Peyer's patch (tissue), 4 donors: Measurements from ENCODE around the gene AP5S1.

Source experiments
- POLR2A ChIP-seq, 2 donors: fragments of 450-650 bp; IDR thresholded peaks; one replicate each; pipeline ENCODE4 v1.5.1; 2017; ENCODE audit warnings: antibody characterized with exemption in 2 of 2, mild to moderate bottlenecking in 2 of 2, moderate library complexity in 2 of 2
- TF ChIP-seq, protein P1 (sequence below), 6 experiments: fragments of 450-650 bp in 4 of 6; fragments of 200-600 bp in 2 of 6; sonication (generic) in 1 of 6; IDR thresholded peaks; one replicate each; pipeline ENCODE4 v1.5.1; 2017 to 2019; ENCODE audit warnings: antibody characterized with exemption in 6 of 6, mild to moderate bottlenecking in 3 of 6, moderate library complexity in 1 of 6

DNA sequence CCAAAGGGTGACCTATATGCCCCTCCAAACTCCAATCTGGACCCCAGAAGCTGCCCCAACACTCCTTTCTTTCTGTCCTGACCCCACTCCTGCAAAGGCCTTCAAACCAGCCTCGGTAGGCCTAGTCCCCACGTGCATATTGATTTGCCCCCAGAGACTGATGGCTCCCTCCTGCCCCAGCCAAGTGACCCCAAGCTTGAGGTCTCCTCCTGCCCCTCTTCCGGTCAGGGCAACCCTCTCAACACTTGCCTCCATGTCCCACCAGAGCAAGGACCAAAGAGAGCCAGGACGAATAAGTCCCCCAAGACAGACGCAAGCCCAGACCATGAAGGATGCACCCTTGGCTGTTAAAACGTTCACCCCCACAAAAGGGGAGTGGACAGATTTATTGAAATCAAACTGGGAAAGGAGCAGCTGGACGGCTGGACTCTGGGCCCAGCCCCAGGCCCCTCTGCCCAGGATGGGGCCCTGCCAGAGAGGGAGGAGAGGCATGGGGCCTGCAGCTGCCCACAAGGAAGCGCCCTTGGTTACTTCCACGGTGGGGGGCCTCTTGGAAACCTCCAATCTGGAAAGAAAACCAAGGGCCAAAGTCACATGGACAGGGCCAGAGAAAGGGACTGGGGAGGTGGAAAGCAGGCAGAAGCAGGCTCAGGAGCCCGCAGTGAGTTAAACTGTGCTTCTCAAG lies 36.7 kb upstream of the AP5S1 start:
- TF ChIP-seq, protein P1, sequence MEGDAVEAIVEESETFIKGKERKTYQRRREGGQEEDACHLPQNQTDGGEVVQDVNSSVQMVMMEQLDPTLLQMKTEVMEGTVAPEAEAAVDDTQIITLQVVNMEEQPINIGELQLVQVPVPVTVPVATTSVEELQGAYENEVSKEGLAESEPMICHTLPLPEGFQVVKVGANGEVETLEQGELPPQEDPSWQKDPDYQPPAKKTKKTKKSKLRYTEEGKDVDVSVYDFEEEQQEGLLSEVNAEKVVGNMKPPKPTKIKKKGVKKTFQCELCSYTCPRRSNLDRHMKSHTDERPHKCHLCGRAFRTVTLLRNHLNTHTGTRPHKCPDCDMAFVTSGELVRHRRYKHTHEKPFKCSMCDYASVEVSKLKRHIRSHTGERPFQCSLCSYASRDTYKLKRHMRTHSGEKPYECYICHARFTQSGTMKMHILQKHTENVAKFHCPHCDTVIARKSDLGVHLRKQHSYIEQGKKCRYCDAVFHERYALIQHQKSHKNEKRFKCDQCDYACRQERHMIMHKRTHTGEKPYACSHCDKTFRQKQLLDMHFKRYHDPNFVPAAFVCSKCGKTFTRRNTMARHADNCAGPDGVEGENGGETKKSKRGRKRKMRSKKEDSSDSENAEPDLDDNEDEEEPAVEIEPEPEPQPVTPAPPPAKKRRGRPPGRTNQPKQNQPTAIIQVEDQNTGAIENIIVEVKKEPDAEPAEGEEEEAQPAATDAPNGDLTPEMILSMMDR (IDR thresholded peaks at IDR 0.05) = no peak
- TF ChIP-seq POLR2A (IDR thresholded peaks at IDR 0.05) = no peak
